HL-60/S4 treated with retinoic acid at 250 ng/mL for 4 days and 3 days (cell line): ENCODE measurements around the gene SMIM12.

Source experiments
- in situ Hi-C: fragments of 300-500 bp; cut with MboI; formaldehyde crosslinking; loops from 2 replicates; pipeline ENCODE4 v1.7.0; 2022; ENCODE audit warnings: low sequenced_read_pairs

Gene SMIM12

GRCh38 chr1:34808051-34808810 lies 51.3 kb downstream of the SMIM12 start:
- in situ Hi-C loops = no loop called here

- in situ Hi-C loops = no loop called here
These were observed 53.2 kb downstream of the SMIM12 start for GRCh38 chr1:34806396-34806795.

- in situ Hi-C loops = no loop called here
These were observed 55.8 kb downstream of the SMIM12 start for GRCh38 chr1:34803770-34804169.
